Activated naive CD4-positive, alpha-beta T cell treated with anti-CD3 and anti-CD28 coated beads, Interleukin-2, amount 10 ng/mL, durations not matched to agents 7 days and 5 days (primary cell): ENCODE measurements around the gene EPHB3.

ENCODE experiments used
- CTCF ChIA-PET: fragments of 350-600 bp; sonication (Branson Sonifier 250); formaldehyde crosslinking; loops from one replicate; lab custom pipeline; 2021; ENCODE audit warnings: antibody characterized with exemption; lab: Charles Lee
- DNase-seq: peaks from one replicate; pipeline ENCODE4 v3.0.0-alpha.2; 2020
- H3K27ac Mint-ChIP-seq: one replicate; pipeline ENCODE4 v1.8.0; 2021; ENCODE audit warnings: mild to moderate bottlenecking, moderate library complexity, mixed read lengths
- H3K27me3 Mint-ChIP-seq: one replicate; pipeline ENCODE4 v1.8.0; 2021; ENCODE audit warnings: mild to moderate bottlenecking, mixed read lengths
- H3K36me3 Mint-ChIP-seq: one replicate; pipeline ENCODE4 v1.8.0; 2021; ENCODE audit warnings: mixed read lengths
- H3K4me1 Mint-ChIP-seq: one replicate; pipeline ENCODE4 v1.8.0; 2021; ENCODE audit warnings: mixed read lengths
- H3K4me3 Mint-ChIP-seq: one replicate; pipeline ENCODE4 v1.8.0; 2021; ENCODE audit warnings: mild to moderate bottlenecking, moderate library complexity, mixed read lengths
- H3K9me3 Mint-ChIP-seq: one replicate; pipeline ENCODE4 v1.8.0; 2021; ENCODE audit warnings: mixed read lengths

The EPHB3 gene

DNA sequence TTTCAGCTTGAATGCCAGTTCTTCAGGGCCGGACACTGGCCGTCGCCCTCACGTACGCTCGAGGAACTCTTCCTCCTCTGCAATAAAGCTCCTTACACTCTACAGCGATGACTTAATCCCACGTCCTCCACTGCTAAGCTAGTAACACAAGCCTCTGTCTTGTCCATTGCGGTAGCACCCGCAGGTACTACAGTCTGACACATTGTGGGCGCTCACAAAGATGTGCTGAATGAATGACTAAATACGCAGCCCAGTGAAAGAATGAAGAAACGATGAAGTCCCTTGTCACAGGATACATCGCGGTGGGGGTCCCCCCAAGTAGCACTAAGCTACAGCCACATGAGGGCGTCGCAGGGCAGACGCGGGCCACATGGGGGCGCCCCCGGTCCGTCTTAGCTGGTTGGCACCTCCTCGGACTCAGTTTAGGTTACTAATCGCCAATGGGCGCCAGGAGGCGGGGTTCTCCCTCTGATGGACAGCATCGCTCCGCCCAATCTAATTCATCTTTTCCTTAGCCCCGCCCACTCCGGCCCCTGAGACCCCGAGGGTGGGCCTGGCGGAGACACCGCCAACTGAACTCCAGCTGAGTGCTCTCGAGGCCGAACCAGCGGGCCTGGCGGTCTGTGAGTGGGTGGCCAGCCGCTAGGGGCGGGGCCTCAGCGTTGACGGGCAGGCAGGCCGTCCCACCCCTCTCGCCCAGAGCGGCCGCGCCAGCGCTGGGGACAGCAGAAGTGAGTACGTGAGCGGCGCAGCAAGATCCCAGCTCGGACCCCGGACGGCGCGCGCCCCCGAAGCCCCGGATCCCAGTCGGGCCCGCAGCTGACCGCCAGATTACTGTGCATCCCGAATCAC lies at the start of gene EPHB3:
EPHB3 (plus strand) TSS at position 725 of the 852 bp plus-strand sequence. CDS start 451 bp downstream, outside the sequence.
- Mint-ChIP-seq H3K4me1 (peaks cover 35% of the 10 kb centered on the region), H3K4me3 (peak within 1 kb of the TSS; percentile 30), H3K36me3 (peaks cover 2% of the 10 kb centered on the region), H3K27ac (peak within 1 kb of the TSS; percentile 30), H3K27me3 (peaks cover 88% of the 10 kb centered on the region), H3K9me3 (no peaks in the 10 kb centered on the region)
- CTCF ChIA-PET, result interaction anchor here (0.6 to 1.8 kb wide), 22 partner anchors 11 to 747 kb away, joined by 3 to 18 read pairs (median 3); no protein-coding TSS in a partner anchor
- DNase-seq, result peak; percentile 93

DNA sequence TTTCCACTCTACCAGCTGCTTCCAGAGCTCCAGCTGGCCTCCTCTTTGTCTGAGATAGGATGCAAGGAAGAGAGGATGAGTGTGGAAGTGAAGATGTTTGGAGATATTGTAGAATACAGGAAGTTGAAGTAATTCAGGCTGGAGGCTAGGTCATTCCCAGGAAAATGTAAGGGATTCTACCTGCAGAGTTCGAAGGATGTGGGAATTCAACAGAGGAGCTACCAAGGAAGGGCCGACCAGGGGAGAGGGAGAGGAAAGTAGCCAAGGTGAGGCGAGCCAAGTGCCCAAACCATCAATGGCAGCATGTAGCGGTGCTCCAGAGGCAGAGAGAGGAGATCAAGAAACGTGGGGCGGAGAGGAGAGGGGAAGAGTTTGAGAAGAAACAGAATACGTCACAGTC lies 49.0 kb upstream of the EPHB3 start:
- peaks cover 71% of the 10 kb centered on the region for H3K27me3 Mint-ChIP-seq
- no peak overlapping the region for H3K27ac Mint-ChIP-seq
- no peak for DNase-seq
- H3K36me3 Mint-ChIP-seq, result no peaks in the 10 kb centered on the region
- no peaks in the 10 kb centered on the region for H3K9me3 Mint-ChIP-seq
- peaks cover 16% of the 10 kb centered on the region for H3K4me1 Mint-ChIP-seq
- peak overlapping the region; percentile 1 for H3K4me3 Mint-ChIP-seq
- CTCF ChIA-PET, result interaction anchor here (0.9 to 6.1 kb wide), 11 partner anchors 11 to 618 kb away, joined by 3 to 76 read pairs (median 8); no protein-coding TSS in a partner anchor

DNA sequence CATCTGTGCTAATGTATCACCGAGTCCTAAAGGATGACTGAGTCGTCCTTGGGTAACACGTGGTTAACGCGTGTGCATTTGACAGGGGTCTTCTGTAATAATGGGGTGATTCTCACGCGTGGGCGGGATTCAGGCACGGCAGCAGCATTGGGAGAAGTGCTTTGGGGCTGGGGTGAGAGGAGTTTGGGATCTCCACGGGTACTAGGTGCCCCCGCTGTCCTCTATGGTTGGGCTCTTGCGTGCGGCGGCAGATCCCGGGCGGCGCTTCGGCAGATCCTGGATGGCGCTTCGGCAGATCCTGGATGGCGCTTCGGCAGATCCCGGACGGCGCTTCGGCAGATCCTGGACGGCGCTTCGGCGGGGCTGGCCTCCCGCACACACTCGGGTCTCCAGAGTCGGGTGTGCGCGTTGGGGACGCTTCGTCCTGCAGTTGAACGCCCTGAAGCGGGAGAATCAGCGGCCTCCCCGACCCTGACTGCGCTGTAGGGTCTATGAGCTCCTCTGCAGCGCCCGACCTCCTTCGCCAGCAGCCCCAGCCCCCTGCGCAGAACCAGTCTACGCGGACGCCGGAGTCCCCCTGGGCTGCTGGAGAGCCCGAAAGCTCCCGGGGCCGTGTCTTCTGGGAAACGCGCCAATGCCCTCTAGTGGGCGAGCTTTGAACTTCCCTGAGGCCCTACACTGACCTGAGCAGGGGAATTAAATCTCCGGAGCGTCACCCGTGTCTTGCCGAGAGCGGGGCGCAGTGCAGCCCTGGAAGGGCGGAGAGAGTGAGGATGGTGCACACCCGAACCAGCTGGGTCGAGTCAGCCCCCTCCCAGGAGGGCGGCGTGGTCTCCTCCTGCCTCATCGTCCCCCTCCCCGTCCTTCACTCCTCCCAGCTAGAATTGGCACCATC lies 48.1 kb upstream of the EPHB3 start:
- H3K27me3 Mint-ChIP-seq, result peaks cover 63% of the 10 kb centered on the region
- no peaks in the 10 kb centered on the region for H3K36me3 Mint-ChIP-seq
- H3K4me1 Mint-ChIP-seq, result peaks cover 16% of the 10 kb centered on the region
- no peaks in the 10 kb centered on the region for H3K9me3 Mint-ChIP-seq
- H3K4me3 Mint-ChIP-seq, result peak overlapping the region; percentile 27
- DNase-seq, result peak; percentile 89
- CTCF ChIA-PET, result interaction anchor here (0.8 to 6.1 kb wide), 33 partner anchors 8 to 286 kb away, joined by 3 to 76 read pairs (median 5); no protein-coding TSS in a partner anchor
- no peak overlapping the region for H3K27ac Mint-ChIP-seq

DNA sequence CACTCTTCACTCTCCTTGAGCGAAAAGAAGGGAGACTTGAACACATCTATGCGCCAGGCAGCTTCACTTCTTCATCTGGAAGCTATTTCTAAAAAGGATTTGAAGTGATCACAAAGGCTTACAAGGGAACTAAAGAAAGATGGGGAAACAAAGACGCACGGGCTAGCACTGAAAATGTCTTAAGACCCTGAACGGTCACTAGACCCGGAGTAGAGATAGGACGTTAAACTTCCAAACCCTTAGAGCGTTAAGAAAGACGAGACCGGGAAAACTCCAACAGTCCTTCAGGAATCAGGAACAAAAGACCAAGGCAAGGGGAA lies 47.5 kb upstream of the EPHB3 start:
- DNase-seq, result no peak
- Mint-ChIP-seq H3K4me1 (peaks cover 16% of the 10 kb centered on the region), H3K4me3 (no peak overlapping the region), H3K27ac (no peak overlapping the region), H3K9me3 (no peaks in the 10 kb centered on the region), H3K27me3 (peaks cover 60% of the 10 kb centered on the region), H3K36me3 (no peaks in the 10 kb centered on the region)
- CTCF ChIA-PET, result interaction anchor here (0.8 to 6.1 kb wide), 31 partner anchors 8 to 264 kb away, joined by 3 to 76 read pairs (median 5); no protein-coding TSS in a partner anchor

DNA sequence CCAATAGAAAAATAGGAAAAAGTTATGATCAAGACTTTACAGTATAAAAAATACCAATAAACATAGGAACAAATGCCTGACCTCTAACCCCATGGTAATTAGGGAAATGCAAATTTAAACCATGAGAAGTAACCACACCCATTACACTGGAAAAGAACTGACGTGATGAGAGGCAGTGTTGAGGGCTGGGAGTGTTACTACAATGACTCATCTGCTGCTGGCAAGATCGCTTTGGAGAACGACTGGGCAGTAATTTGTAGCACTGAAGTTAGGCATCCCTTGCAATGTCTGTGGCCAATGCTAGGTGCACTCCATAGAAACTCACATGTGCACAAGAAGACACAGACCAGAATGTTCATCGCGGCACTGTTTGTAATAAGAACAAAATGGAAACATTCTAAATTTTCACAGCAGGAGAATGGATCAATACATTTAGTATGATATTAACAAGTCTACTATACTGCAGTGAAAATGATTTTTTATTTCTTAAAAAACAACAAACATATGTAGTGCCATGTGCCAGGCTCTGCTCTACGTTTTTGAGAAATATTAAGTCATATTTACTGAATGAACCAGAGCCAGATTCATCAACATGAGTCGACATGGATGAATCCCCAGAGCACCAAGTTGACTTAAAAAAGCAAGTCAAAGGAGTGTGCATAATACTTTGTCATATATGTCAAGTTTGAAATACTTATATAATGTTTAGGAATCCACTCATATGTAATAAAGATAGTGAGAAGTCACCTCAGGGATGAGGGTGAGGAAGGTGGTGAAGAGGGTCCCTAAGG lies 37.6 kb upstream of the EPHB3 start:
- Mint-ChIP-seq H3K36me3 (no peaks in the 10 kb centered on the region), H3K27me3 (peaks cover 53% of the 10 kb centered on the region), H3K9me3 (no peaks in the 10 kb centered on the region), H3K4me3 (no peak overlapping the region), H3K4me1 (peaks cover 25% of the 10 kb centered on the region), H3K27ac (peak overlapping the region; percentile 6)
- DNase-seq, result peak; percentile 38
- CTCF ChIA-PET, result interaction anchor here (0.8 to 2.5 kb wide), 3 partner anchors 10 to 55 kb away, joined by 3 to 7 read pairs (median 6); no protein-coding TSS in a partner anchor

DNA sequence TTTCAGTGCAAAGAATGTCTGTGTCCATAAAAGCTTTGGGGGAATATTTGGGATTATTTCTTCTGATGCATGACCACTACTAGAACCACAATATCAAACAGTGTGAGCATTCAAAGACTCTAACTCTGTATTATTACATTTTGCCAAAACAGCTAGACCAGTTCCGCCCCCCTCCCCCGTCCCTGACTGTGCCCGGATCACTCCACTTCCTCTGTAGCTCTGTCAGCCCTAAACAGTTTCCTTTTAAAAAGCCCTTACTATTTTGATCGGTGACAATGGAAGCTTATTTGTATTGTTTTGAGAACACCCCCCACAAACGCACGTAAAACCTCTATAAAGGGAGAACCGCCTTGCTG lies 36.6 kb upstream of the EPHB3 start:
- Mint-ChIP-seq H3K4me1 (peaks cover 25% of the 10 kb centered on the region), H3K27ac (peak overlapping the region; percentile 72), H3K4me3 (peak overlapping the region; percentile 84), H3K36me3 (no peaks in the 10 kb centered on the region), H3K27me3 (peaks cover 57% of the 10 kb centered on the region), H3K9me3 (no peaks in the 10 kb centered on the region)
- CTCF ChIA-PET, result interaction anchor here (0.8 to 2.8 kb wide), 5 partner anchors 11 to 283 kb away, joined by 3 to 15 read pairs (median 6); no protein-coding TSS in a partner anchor
- peak; percentile 52 for DNase-seq

DNA sequence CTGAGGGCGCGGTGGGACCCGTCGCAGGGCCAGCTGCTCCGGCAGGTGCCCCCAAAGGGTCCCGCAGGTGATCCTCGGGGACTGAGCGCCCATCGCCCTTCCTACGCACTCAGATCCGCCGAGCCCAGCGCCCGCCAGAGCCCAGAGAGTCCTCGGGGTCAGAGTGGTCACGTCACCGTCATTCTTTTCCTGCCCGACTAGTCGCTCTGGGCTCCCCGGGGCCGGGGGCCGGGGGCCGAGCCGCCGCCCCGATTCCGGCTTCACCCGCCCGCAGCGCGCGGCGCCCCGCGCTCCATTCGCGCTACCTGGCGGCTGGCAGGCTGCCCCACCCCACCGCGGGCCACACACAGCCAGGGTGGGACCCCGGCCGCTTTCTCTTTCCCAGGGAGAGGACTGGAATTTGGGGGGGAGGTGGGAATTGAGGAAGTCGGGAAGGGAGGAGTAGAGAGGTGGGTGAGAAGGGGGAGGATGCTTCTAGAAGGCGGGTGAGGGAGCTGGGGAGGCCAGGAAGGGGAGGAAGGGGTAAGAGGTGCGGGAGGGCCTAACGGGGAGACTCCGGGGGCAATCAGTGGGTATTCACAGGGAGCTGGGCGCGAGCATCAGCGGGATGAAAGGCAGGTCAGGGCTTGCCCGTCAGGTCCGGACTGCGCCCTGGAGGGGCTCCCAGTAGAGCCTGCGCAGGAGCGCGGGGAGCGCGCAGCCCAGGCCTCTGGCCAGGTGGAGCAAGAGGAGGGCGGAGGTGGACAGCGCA lies 36.1 kb upstream of the EPHB3 start:
- H3K27me3 Mint-ChIP-seq, result peaks cover 63% of the 10 kb centered on the region
- H3K4me3 Mint-ChIP-seq, result peak overlapping the region; percentile 84
- no peaks in the 10 kb centered on the region for H3K36me3 Mint-ChIP-seq
- CTCF ChIA-PET, result interaction anchor here (0.6 to 2.8 kb wide), 6 partner anchors 11 to 283 kb away, joined by 3 to 15 read pairs (median 6); no protein-coding TSS in a partner anchor
- peak overlapping the region; percentile 72 for H3K27ac Mint-ChIP-seq
- peak; percentile 36 for DNase-seq
- H3K9me3 Mint-ChIP-seq, result no peaks in the 10 kb centered on the region
- peaks cover 25% of the 10 kb centered on the region for H3K4me1 Mint-ChIP-seq

DNA sequence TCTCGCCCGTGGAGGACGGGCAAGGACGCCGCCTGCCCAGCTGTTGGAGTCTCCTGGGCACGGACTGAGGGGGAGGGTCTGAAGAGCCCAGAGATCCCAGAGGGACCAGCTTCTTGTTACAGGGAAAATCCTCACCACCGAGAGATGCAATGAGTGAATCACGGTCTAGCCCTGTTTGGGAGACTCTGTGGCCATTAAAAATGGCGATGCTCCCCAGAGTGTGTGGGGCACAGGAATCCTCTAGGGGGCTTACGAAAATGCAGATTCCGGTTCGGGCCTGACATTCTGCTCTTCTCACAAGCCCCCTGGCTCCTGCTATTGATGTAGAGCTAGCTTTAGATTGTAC lies 35.5 kb upstream of the EPHB3 start:
- Mint-ChIP-seq H3K27me3 (peaks cover 66% of the 10 kb centered on the region), H3K36me3 (no peaks in the 10 kb centered on the region), H3K27ac (no peak overlapping the region), H3K9me3 (no peaks in the 10 kb centered on the region), H3K4me1 (peaks cover 25% of the 10 kb centered on the region), H3K4me3 (peak overlapping the region; percentile 65)
- DNase-seq, result no peak
- CTCF ChIA-PET, result interaction anchor here (0.6 to 2.8 kb wide), 4 partner anchors 12 to 154 kb away, joined by 3 to 15 read pairs (median 7); no protein-coding TSS in a partner anchor

DNA sequence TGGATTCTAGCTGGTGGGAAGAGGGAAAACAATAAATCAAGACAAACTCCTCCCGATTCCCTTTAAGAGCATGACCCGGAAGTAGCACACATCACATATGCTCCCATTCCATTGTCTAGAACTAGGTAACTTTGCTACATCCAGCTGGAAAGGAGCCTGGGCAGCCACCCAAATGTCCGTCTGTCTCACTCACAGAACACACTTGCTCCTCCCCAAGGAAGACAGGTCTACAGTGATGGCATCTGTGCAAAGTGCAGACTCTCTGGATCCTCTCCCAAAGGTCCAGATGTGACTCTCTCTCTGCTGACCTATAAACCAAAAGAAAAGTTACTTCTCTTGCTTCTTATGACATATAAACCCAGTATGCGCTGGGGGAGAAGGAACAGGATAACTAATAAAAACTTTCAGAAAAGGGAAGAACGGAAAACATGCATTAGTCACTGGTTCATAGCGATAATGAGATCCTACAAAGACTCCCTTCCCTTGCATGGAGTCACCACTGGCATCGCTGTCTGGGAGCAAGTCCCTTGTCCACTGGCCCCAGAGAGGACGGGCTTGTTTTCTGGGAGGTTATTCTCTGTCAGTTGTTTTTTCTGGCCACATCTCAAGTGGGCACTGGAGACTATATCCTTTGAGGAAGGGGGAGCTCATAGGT lies 29.8 kb upstream of the EPHB3 start:
- peaks cover 76% of the 10 kb centered on the region for H3K27me3 Mint-ChIP-seq
- H3K36me3 Mint-ChIP-seq, result no peaks in the 10 kb centered on the region
- no peak overlapping the region for H3K27ac Mint-ChIP-seq
- no peaks in the 10 kb centered on the region for H3K9me3 Mint-ChIP-seq
- H3K4me3 Mint-ChIP-seq, result no peak overlapping the region
- H3K4me1 Mint-ChIP-seq, result no peaks in the 10 kb centered on the region
- CTCF ChIA-PET, result interaction anchor here (0.6 to 1.2 kb wide), 3 partner anchors 26 to 1303 kb away, joined by 3 to 4 read pairs (median 3); no protein-coding TSS in a partner anchor
- DNase-seq, result no peak

DNA sequence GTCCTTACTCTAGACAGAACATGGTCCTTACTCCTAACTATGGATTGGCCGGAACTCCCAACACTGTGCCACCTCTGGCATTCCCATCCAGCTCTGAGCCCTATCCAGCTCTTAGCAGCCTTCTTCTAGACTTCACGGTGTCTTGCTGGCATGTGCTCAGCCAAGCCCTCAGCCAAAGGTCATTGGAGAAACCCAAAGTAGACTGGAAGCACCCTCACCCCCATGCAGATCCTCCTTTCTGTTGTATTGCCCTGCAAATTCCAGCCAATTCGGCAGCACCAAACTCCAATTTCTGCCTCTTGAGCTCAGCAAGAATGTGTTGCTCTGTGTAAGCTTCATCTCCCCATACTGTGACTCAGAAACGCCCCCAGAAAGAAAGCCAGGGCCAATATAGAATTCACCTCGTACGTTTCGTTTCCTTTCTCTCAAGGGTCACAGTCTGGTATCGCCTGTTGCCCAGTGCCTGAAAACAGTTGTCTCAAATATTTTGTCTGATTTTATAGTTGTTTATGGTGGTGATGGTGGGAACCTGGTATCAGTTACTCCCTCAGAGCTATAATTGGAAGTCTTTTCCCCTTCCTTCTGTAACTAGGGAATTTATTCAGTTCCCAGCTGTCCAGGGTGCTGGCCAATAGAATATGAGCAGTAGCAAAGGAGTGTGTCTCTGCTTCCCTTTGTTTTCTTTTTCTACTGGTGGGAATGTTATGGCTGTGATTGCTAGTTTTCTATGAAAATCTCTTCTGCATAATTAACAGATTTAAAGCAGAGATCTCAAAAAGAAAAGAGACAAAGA lies 28.4 kb upstream of the EPHB3 start:
- CTCF ChIA-PET, result interaction anchor here (0.5 to 0.8 kb wide), 3 partner anchors 19 to 161 kb away, joined by 3 to 4 read pairs (median 3); no protein-coding TSS in a partner anchor
- no peak overlapping the region for H3K4me3 Mint-ChIP-seq
- H3K4me1 Mint-ChIP-seq, result no peaks in the 10 kb centered on the region
- peaks cover 67% of the 10 kb centered on the region for H3K27me3 Mint-ChIP-seq
- no peaks in the 10 kb centered on the region for H3K9me3 Mint-ChIP-seq
- H3K36me3 Mint-ChIP-seq, result no peaks in the 10 kb centered on the region
- DNase-seq, result no peak
- no peak overlapping the region for H3K27ac Mint-ChIP-seq

DNA sequence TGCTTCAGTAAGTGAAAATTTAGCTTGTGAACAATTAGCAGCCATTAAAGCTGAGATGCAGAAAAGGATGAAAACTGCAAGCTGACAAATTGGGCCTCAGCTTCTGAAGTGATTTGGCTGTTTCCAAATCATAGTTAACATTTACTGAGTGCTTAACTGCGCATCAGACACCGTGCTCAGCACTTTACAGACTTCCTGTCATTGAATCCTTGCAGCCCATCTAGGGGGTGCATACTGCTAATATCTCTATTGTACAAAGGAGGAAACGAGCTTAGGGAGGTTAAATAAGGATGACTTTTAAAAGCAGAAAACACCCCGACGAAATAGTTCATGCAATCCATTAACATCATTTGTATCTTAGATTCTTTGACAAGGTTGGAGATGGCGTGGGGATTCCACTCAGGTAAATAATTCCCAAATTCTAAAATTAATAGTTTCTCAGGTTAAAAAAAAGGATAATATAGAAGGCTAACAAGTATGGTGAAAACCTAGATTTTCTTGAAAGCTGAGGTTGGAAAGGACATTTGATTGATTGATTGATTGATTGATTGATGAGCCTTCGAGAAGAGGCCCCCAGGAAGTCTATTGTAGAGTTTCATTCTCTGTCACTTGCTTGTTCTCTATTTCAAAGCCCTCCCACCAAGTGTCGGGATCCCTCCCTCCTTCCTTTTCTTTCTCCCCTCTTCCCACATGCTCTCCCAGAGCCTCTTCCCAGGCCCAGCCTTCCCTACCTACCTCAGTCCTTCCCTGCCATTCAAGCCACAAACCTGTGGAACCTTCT lies 23.5 kb upstream of the EPHB3 start:
- Mint-ChIP-seq H3K27ac (no peak overlapping the region), H3K4me1 (no peaks in the 10 kb centered on the region), H3K9me3 (no peaks in the 10 kb centered on the region), H3K4me3 (no peak overlapping the region), H3K27me3 (peaks cover 66% of the 10 kb centered on the region), H3K36me3 (no peaks in the 10 kb centered on the region)
- DNase-seq, result no peak
- CTCF ChIA-PET, result interaction anchor here (1.0 to 11.4 kb wide), 12 partner anchors 9 to 241 kb away, joined by 3 to 143 read pairs (median 6); no protein-coding TSS in a partner anchor
